PC-3 (cell line): Measurements from ENCODE around the gene ANKRD34B. TPM values are rescaled to one million over a fixed set of nuclear protein-coding genes. Genes with fewer than 3 reads are reported as not detected.

Experiments used
- ATAC-seq: fragments of 200-7000 bp; cut with Tn5 transposase; 2 replicates; pipeline ENCODE4 v1.9.1; 2020; ENCODE audit warnings: mild to moderate bottlenecking, moderate library complexity
- BruUV-seq: library from RNA; stranded (reverse); fragments of 400-500 nt; replicated peaks from 2 replicates; lab custom pipeline; 2021; lab: Mats Ljungman, UMichigan
- CTCF ChIA-PET: fragments of 300-600 bp; sonication (Branson Sonifier 250); formaldehyde crosslinking; loops from one replicate; lab custom pipeline; 2022; ENCODE audit warnings: antibody characterized with exemption; lab: Charles Lee
- POLR2A ChIA-PET: fragments of 300-600 bp; sonication (Branson Sonifier 250); formaldehyde crosslinking; loops from one replicate; lab custom pipeline; 2022; ENCODE audit warnings: antibody characterized with exemption; ENCODE audit not compliant: unreplicated experiment; lab: Charles Lee
- DNase-seq: peaks from one replicate; pipeline ENCODE4 v3.0.0-alpha.2; 2015
- H2AFZ ChIP-seq: fragments of 300-600 bp; sonication (generic); 2 replicates; pipeline ENCODE4 v1.6.0; 2016; ENCODE audit warnings: antibody characterized with exemption, low read length
- H3F3A ChIP-seq: fragments of 300-600 bp; sonication (generic); one replicate; pipeline ENCODE4 v1.6.0; 2017; ENCODE audit warnings: antibody characterized with exemption, low read length, control low read depth, mild to moderate bottlenecking; ENCODE audit not compliant: unreplicated experiment
- H3K27ac ChIP-seq: fragments of 300-600 bp; sonication (generic); 2 replicates; pipeline ENCODE4 v1.5.1; 2016; ENCODE audit warnings: mild to moderate bottlenecking, low read length
- H3K27me3 ChIP-seq: fragments of 300-600 bp; sonication (generic); 2 replicates; pipeline ENCODE4 v1.6.1; 2016; ENCODE audit warnings: low read length, mixed read lengths
- H3K36me3 ChIP-seq: fragments of 300-600 bp; sonication (generic); 2 replicates; pipeline ENCODE4 v1.6.1; 2016; ENCODE audit warnings: low read depth, mixed run types, low read length, mixed read lengths
- H3K4me1 ChIP-seq: fragments of 300-600 bp; sonication (generic); 2 replicates; pipeline ENCODE4 v1.5.1; 2016; ENCODE audit warnings: low read length; ENCODE audit not compliant: insufficient read depth
- H3K4me2 ChIP-seq: fragments of 300-600 bp; sonication (generic); 2 replicates; pipeline ENCODE4 v1.6.0; 2016; ENCODE audit warnings: low read length
- H3K4me3 ChIP-seq: fragments of 300-600 bp; sonication (generic); 2 replicates; pipeline ENCODE4 v1.5.1; 2016; ENCODE audit warnings: mild to moderate bottlenecking, low read length, mixed read lengths
- H3K79me2 ChIP-seq: fragments of 300-600 bp; sonication (generic); 2 replicates; pipeline ENCODE4 v1.6.1; 2017; ENCODE audit warnings: low read length, mixed read lengths
- H3K9ac ChIP-seq: fragments of 300-600 bp; sonication (generic); 2 replicates; pipeline ENCODE4 v1.6.0; 2016; ENCODE audit warnings: mild to moderate bottlenecking, low read length
- H3K9me2 ChIP-seq: fragments of 300-600 bp; sonication (generic); replicated peaks from 2 replicates; pipeline ENCODE4 v1.6.1; 2016; ENCODE audit warnings: mixed run types, low read length, mixed read lengths
- H3K9me3 ChIP-seq: fragments of 300-600 bp; sonication (generic); 2 replicates; pipeline ENCODE4 v1.6.1; 2016; ENCODE audit warnings: low read length, mixed read lengths
- H4K20me1 ChIP-seq: fragments of 300-600 bp; sonication (generic); 2 replicates; pipeline ENCODE4 v1.6.1; 2016; ENCODE audit warnings: low read length, mixed read lengths
- CTCF ChIP-seq: fragments of 300-600 bp; sonication (generic); conservative IDR thresholded peaks from 2 replicates; pipeline ENCODE4 v1.5.1; 2017; ENCODE audit warnings: antibody characterized with exemption, low read depth, mild to moderate bottlenecking, low read length
- EZH2 ChIP-seq: fragments of 300-600 bp; sonication (generic); IDR thresholded peaks from one replicate; pipeline ENCODE4 v1.6.1; 2017; ENCODE audit warnings: antibody characterized with exemption, mild to moderate bottlenecking, low read length; ENCODE audit not compliant: unreplicated experiment
- EZH2phosphoT487 ChIP-seq: fragments of 300-600 bp; sonication (generic); IDR thresholded peaks from 2 replicates; pipeline ENCODE4 v1.6.1; 2018; ENCODE audit warnings: mild to moderate bottlenecking, antibody characterized with exemption, low read length, borderline replicate concordance
- intact Hi-C: fragments of 100-400 bp; cut with micrococcal nuclease; formaldehyde crosslinking; loops from 2 replicates; pipeline ENCODE4 v1.9.0; 2023
- total RNA-seq: library from RNA; depleted of rRNA; stranded (reverse); fragments of >200 nt; gene quantifications from 2 replicates; pipeline ENCODE4 v1.2.3, GENCODE V29; 2014

ANKRD34B gene
- total RNA-seq, 1 experiment from 2014 or later = not detected

- CTCF ChIA-PET = no interaction called here
- H3K9me3 ChIP-seq = no peaks in the 10 kb centered on the region
- no peak overlapping the region for H3K27ac ChIP-seq
- H2AFZ ChIP-seq = no peak overlapping the region
- TF ChIP-seq EZH2 (no peak), CTCF (no peak), EZH2phosphoT487 (no peak)
- H3K4me2 ChIP-seq = no peak overlapping the region
- H3K9me2 ChIP-seq = no peaks in the 10 kb centered on the region
- no peaks in the 10 kb centered on the region for H3K4me1 ChIP-seq
- no peaks in the 10 kb centered on the region for H4K20me1 ChIP-seq
- no peaks in the 10 kb centered on the region for H3K36me3 ChIP-seq
- H3F3A ChIP-seq = no peaks in the 10 kb centered on the region
- peaks cover 38% of the 10 kb centered on the region for H3K27me3 ChIP-seq
- no peak overlapping the region for H3K9ac ChIP-seq
- ATAC-seq (no peak), DNase-seq (no peak)
- H3K4me3 ChIP-seq = no peak overlapping the region
- POLR2A ChIA-PET = no interaction called here
- no TSS peak for BruUV-seq
- H3K79me2 ChIP-seq = no peaks in the 10 kb centered on the region
- intact Hi-C loops = no loop called here
These were observed 15.0 kb downstream of the ANKRD34B start for GRCh38 chr5:80555099-80555498.

GRCh38 chr5:80554646-80555045 is 15.4 kb downstream of the ANKRD34B start:
- intact Hi-C loops = no loop called here
- ATAC-seq = no peak
- H3K4me1 ChIP-seq = no peaks in the 10 kb centered on the region
- H3K27me3 ChIP-seq = peaks cover 34% of the 10 kb centered on the region
- no peak overlapping the region for H3K4me3 ChIP-seq
- H3K9me3 ChIP-seq = no peaks in the 10 kb centered on the region
- TF ChIP-seq EZH2 = no peak
- no peak for TF ChIP-seq EZH2phosphoT487
- no peak for TF ChIP-seq CTCF
- no peaks in the 10 kb centered on the region for H3F3A ChIP-seq
- no peak overlapping the region for H3K9ac ChIP-seq
- H3K36me3 ChIP-seq = no peaks in the 10 kb centered on the region
- no peak overlapping the region for H3K4me2 ChIP-seq
- ChIA-PET POLR2A (no interaction called here), CTCF (no interaction called here)
- H2AFZ ChIP-seq = no peak overlapping the region
- no peaks in the 10 kb centered on the region for H3K9me2 ChIP-seq
- no peaks in the 10 kb centered on the region for H4K20me1 ChIP-seq
- no peaks in the 10 kb centered on the region for H3K79me2 ChIP-seq
- H3K27ac ChIP-seq = no peak overlapping the region
- BruUV-seq = no TSS peak
- no peak for DNase-seq

- ATAC-seq (no peak), DNase-seq (no peak)
- no peak for TF ChIP-seq EZH2
- H3K9me2 ChIP-seq = no peaks in the 10 kb centered on the region
- CTCF ChIA-PET = no interaction called here
- intact Hi-C loops = no loop called here
- H3K9me3 ChIP-seq = no peaks in the 10 kb centered on the region
- no peak overlapping the region for H2AFZ ChIP-seq
- no peak overlapping the region for H3K27ac ChIP-seq
- POLR2A ChIA-PET = no interaction called here
- H3K79me2 ChIP-seq = no peaks in the 10 kb centered on the region
- H3K4me2 ChIP-seq = no peak overlapping the region
- H3K9ac ChIP-seq = no peak overlapping the region
- H3K4me1 ChIP-seq = no peaks in the 10 kb centered on the region
- no peak overlapping the region for H3K4me3 ChIP-seq
- H4K20me1 ChIP-seq = no peaks in the 10 kb centered on the region
- BruUV-seq = no TSS peak
- no peaks in the 10 kb centered on the region for H3K27me3 ChIP-seq
- H3F3A ChIP-seq = no peaks in the 10 kb centered on the region
- no peaks in the 10 kb centered on the region for H3K36me3 ChIP-seq
These were observed 28.7 kb downstream of the ANKRD34B start for GRCh38 chr5:80541392-80541791.
